NCI-H345 treated with DMSO at 0.1 percent for 48 hours (cell line): ENCODE results near the gene CLDN6.

Source experiments
- DNase-seq: peaks from one replicate; lab custom pipeline; 2025; ENCODE audit not compliant: unreplicated experiment; lab: John Stamatoyannopoulos, UW

The CLDN6 gene

GRCh38 chr16:3013998-3014690 lies 3.8 kb downstream of the CLDN6 start:
- no peak for DNase-seq

GRCh38 chr16:3013491-3013951 lies 4.5 kb downstream of the CLDN6 start:
- no peak for DNase-seq

GRCh38 chr16:3012828-3013420 lies 5.1 kb downstream of the CLDN6 start, which contains the start of gene CLDN9:
Gene CLDN9, plus strand, starts transcription at chr16:3012923. Its CDS starts 440 bp downstream, at chr16:3013363.
- peak; percentile 91 for DNase-seq

GRCh38 chr16:3012246-3012645 lies 5.7 kb downstream of the CLDN6 start:
- DNase-seq: peak; percentile 72

GRCh38 chr16:3010510-3010909 lies 7.5 kb downstream of the CLDN6 start:
- no peak for DNase-seq

GRCh38 chr16:3009568-3010390 lies 8.2 kb downstream of the CLDN6 start:
- no peak for DNase-seq

- DNase-seq: no peak
Observed at GRCh38 chr16:3008690-3009037, 9.3 kb downstream of the CLDN6 start.

GRCh38 chr16:3007957-3008689 lies 9.9 kb downstream of the CLDN6 start:
- DNase-seq: no peak

- no peak for DNase-seq
Observed at GRCh38 chr16:3007059-3007956, 10.7 kb downstream of the CLDN6 start.

GRCh38 chr16:3004781-3005284 lies 13.2 kb downstream of the CLDN6 start:
- no peak for DNase-seq

GRCh38 chr16:3004319-3004718 lies 13.7 kb downstream of the CLDN6 start:
- DNase-seq: no peak

- peak; percentile 98 for DNase-seq
Observed at GRCh38 chr16:3003582-3004270, 14.3 kb downstream of the CLDN6 start.

GRCh38 chr16:3001316-3001715 lies 16.7 kb downstream of the CLDN6 start:
- DNase-seq: no peak

- DNase-seq: no peak
Observed at GRCh38 chr16:3000540-3000939, 17.4 kb downstream of the CLDN6 start.

- DNase-seq: no peak
Observed at GRCh38 chr16:2999929-3000328, 18.1 kb downstream of the CLDN6 start.

GRCh38 chr16:2996298-2996697 lies 21.7 kb downstream of the CLDN6 start:
- no peak for DNase-seq

- DNase-seq: no peak
Observed at GRCh38 chr16:2992383-2993081, 25.5 kb downstream of the CLDN6 start.

GRCh38 chr16:2991566-2992261 lies 26.3 kb downstream of the CLDN6 start:
- no peak for DNase-seq
